ENCODE measurements around the gene GMPPB. TPM values are rescaled to one million over a fixed set of nuclear protein-coding genes. Genes with fewer than 3 reads are reported as not detected.
A peak's percentile ranks its signal among the peaks of the same experiment; 100 is the strongest.

Gene GMPPB
- total RNA-seq, 2 experiments from 2014 or later: 43.0 to 43.6 TPM

DNA sequence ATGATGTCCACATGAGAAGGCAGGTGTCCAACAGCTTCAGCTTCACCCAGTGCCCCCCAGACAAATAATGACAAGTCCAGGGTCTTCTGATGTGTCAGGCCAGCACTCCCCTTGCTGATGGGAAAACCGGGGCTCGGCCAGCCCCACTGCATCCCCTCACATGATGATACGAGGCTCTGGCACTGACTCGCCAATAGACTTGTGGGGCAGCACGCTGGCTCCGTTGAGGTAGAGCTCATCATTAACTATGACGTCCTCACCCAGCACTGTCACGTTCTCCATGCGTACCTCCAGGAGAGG is 2.2 kb downstream of the GMPPB start:
- Mint-ChIP-seq H3K36me3 (peaks cover 22% of the 10 kb centered on the region), H3K9me3 (no peaks in the 10 kb centered on the region), H3K4me3 (no peak overlapping the region), H3K27ac (peak overlapping the region; percentile 59), H3K27me3 (peaks cover 2% of the 10 kb centered on the region), H3K4me1 (peaks cover 29% of the 10 kb centered on the region)
- DNase-seq: no peak

DNA sequence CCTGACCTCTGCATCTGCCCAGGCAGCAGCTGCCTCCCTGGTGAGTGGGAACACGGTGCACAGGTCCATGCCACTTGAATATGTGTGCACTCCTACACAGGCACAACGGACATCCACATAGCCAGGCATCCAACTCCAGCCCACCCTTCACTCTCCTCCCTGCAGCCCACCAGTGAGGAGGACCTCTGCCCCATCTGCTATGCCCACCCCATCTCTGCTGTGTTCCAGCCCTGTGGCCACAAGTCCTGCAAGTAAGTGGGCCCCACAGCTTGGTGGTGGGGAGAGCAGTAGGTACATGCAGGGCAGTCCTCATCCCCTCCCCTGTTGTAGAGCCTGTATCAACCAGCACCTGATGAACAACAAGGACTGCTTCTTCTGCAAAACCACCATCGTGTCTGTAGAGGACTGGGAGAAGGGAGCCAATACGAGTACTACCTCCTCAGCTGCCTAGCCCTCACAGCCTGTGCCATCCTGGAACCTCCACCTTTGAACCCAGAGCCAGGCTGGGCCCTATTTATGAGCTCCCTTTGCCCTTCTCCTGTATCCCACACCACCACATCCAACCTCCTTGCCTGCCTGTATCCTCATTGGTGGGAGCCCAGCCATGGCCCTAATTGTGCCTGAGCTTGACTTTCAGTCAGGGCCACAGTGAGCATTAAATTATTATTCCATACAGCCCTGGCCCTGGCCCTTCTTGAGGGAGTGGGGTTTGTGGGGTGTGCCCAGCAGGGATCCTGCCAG is 2.7 kb downstream of the GMPPB start:
- peaks cover 2% of the 10 kb centered on the region for H3K27me3 Mint-ChIP-seq
- no peak for DNase-seq
- no peak overlapping the region for H3K4me3 Mint-ChIP-seq
- H3K9me3 Mint-ChIP-seq: no peaks in the 10 kb centered on the region
- peak overlapping the region; percentile 59 for H3K27ac Mint-ChIP-seq
- peaks cover 29% of the 10 kb centered on the region for H3K4me1 Mint-ChIP-seq
- H3K36me3 Mint-ChIP-seq: peaks cover 22% of the 10 kb centered on the region

DNA sequence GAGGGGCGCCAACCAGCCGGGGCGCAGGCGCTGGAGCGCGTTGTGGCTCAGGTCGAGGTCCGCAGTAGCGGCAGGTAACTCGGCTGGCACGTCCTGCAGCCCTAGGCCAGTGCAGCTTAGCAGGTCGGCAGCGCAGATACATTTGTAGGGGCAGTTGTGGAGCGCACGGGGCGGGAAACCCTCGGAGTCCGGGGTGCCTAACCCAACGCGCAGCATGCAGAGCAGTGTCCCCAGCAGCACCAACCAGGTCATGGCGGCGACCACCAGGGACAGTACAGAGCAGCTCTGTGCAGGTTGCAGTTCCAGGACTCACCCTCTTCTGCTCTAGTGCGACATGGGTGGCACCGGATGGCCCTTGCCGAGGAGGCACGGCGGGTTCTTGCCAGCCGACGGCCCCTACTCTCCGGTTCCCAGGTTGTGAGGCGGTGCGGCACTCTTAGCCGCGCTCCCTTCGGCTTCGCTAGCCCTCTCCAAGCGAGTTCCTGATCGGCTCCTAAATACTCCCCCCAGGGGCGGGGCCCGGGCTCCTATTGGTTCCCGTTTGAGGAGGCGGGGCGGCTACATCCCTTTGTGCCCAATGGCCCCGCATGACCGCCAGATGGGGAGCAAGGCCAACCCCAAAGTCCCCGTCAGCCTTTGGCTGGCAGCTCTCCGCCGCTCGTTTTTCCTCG is 4.4 kb downstream of the GMPPB start, which contains the start of gene AMIGO3:
AMIGO3 (minus strand) TSS at position 471 of the 671 bp plus-strand sequence; CDS start at position 252, 219 bp downstream.
- H3K9me3 Mint-ChIP-seq: no peaks in the 10 kb centered on the region
- peaks cover 22% of the 10 kb centered on the region for H3K36me3 Mint-ChIP-seq
- H3K27me3 Mint-ChIP-seq: peaks cover 2% of the 10 kb centered on the region
- DNase-seq: peak; percentile 91
- H3K27ac Mint-ChIP-seq: peak within 1 kb of the TSS; percentile 66
- peaks cover 24% of the 10 kb centered on the region for H3K4me1 Mint-ChIP-seq
- peak within 1 kb of the TSS; percentile 77 for H3K4me3 Mint-ChIP-seq

DNA sequence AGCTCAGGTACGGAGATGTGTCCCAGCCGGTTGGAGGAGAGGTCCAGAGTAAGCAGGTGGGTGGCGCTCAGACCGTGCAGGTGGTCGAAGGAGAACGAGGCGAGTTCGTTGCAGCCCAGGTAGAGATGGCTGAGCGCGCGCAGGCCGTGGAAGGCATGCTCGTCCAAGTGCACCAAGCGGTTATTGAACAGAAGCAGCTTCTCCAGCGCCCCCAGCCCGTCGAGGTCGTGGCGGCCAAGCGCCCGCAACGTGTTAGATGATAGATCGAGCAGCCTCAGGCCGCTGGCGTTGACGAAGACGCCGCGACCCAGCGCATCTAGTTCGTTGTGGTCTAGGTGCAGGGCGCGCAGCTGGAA is 4.9 kb downstream of the GMPPB start:
- Mint-ChIP-seq H3K4me1 (peaks cover 23% of the 10 kb centered on the region), H3K36me3 (peaks cover 22% of the 10 kb centered on the region), H3K9me3 (no peaks in the 10 kb centered on the region), H3K27me3 (peaks cover 2% of the 10 kb centered on the region), H3K4me3 (peak overlapping the region; percentile 77), H3K27ac (peak overlapping the region; percentile 66)
- DNase-seq: no peak

DNA sequence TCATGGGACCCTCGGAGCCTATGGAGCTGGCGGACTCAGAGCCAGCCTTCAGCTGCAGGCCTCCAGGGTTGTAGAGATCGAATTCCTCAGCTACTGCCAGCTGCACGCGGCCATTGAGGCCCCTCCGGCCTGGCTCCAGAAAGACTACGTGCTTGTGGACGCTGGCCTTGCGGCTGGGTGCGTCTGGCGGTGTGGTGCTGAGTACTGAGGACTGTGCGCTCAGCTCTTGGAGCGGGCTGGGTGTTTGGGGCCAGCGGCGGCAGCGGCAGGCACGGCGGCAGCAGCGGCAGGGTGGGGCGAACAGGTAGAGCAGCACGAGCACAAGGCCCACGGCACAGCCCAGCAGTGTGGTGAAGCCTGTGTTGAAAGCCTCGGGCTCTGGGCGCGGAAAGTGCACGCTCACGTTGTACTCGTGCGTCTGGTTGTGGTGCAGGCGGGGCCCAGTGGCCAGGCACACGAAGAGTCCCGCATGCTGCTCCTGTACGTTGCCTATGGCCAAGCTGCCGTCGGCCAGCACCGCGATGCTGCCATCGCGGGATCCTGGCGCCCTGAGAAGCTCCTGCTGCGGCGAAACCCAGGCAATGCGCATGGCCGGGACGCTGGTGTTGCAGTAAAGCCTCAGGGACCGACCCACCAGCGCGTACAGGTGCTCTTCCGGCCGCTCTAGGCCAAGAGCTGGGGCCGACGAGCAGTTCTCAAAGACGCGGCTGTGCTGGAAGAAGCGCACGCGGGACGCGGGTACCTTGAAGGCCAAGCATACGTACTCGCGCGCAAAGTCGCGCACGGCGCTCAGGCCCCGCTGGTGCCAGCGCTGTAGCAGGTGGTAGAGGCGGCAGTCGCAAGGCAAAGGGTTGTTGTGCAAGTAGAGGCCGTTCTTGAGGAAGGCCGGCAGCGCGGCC is 5.5 kb downstream of the GMPPB start:
- H3K27ac Mint-ChIP-seq: peak overlapping the region; percentile 66
- DNase-seq: no peak
- no peaks in the 10 kb centered on the region for H3K9me3 Mint-ChIP-seq
- H3K36me3 Mint-ChIP-seq: peaks cover 20% of the 10 kb centered on the region
- H3K4me1 Mint-ChIP-seq: peaks cover 25% of the 10 kb centered on the region
- H3K4me3 Mint-ChIP-seq: peak overlapping the region; percentile 77
- peaks cover 2% of the 10 kb centered on the region for H3K27me3 Mint-ChIP-seq

DNA sequence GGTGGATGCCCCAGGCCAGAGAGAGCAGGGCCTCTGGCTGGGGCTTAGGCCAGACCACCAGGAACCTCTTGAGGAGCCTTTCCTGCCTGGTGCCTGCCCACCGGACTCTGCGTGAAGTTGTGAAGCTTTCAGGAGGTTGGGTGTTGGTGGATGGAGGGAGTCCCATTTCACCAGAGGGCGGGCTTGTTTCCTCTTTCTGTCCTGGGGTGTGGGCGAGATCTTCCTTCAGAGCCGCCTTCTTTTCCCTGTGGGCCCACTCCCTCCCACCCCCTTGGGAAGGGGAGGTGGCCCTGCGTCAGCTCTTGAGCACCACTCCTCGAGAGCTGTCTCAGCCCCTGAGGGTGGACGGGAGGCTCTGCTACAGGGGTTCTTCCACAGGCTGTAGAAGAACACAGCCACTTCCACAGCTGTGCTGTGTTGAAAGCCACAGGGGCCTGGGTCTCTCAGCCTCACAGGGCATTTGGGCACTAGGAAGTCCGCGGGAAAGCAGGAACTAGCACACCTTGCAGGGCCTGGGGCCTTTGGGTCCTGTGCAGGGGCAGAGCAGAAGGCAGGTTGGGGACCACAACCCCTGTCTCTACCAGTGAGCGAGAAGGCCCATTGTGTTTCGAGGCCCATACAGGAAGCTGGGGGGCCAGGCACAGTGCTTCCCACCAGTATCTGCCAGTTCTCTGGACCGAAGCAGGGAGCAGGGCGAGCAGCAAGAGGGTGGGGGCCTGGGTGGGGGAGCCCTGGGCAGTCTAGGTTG is 6.4 kb downstream of the GMPPB start:
- Mint-ChIP-seq H3K9me3 (no peaks in the 10 kb centered on the region), H3K4me3 (no peak overlapping the region), H3K4me1 (peaks cover 26% of the 10 kb centered on the region), H3K36me3 (peaks cover 14% of the 10 kb centered on the region), H3K27ac (no peak overlapping the region), H3K27me3 (peaks cover 2% of the 10 kb centered on the region)
- DNase-seq: no peak

DNA sequence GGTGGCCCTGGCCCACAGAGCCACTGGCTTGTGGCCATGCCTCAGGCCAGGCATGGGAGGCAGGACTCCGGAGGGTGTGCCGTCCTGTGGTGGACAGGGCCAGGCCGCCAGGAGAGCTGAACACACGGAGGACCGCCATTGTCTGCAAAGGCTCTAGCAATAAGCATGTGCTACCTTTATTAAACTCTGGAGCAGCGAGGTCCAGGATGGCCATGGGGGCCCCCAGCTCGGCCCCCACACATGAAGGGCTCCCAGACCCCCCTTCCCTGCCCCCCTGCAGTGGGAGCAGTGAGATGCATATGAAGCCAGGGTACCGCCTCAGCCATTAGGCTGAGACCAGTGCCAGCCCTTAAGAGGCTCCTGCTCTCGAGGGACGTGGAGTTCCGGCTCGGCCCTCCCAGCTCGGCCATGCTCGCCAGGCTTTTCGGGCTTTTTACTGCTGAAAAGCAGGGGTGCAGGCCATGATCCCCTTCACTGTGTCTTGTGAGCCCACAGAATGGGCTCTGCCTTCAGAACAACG is 7.0 kb downstream of the GMPPB start:
- Mint-ChIP-seq H3K4me1 (peaks cover 25% of the 10 kb centered on the region), H3K27ac (no peak overlapping the region), H3K27me3 (peaks cover 2% of the 10 kb centered on the region), H3K36me3 (peaks cover 14% of the 10 kb centered on the region), H3K9me3 (no peaks in the 10 kb centered on the region), H3K4me3 (no peak overlapping the region)
- DNase-seq: no peak

DNA sequence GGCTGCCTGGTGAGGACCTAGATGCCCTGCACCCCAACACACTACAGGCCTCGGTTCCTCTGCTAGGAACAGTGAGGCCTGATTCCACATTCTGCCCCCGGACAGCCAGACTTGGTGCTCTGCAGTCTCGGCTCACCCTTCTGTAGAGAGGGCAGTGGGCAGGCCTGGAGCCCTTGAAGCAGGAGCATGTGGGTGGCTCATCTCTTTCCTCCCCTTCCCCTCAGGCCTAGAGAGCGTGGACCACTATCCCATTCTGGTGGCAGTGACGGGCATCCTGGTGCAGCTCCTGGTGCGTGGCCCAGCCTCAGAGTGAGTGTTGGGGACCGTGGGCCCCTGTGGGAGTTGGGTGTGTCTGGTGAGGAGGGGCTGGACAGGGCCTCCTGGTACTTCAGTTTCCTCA is 7.6 kb downstream of the GMPPB start:
- Mint-ChIP-seq H3K4me1 (peaks cover 25% of the 10 kb centered on the region), H3K27ac (no peak overlapping the region), H3K27me3 (peaks cover 2% of the 10 kb centered on the region), H3K36me3 (peaks cover 12% of the 10 kb centered on the region), H3K9me3 (no peaks in the 10 kb centered on the region), H3K4me3 (no peak overlapping the region)
- no peak for DNase-seq

DNA sequence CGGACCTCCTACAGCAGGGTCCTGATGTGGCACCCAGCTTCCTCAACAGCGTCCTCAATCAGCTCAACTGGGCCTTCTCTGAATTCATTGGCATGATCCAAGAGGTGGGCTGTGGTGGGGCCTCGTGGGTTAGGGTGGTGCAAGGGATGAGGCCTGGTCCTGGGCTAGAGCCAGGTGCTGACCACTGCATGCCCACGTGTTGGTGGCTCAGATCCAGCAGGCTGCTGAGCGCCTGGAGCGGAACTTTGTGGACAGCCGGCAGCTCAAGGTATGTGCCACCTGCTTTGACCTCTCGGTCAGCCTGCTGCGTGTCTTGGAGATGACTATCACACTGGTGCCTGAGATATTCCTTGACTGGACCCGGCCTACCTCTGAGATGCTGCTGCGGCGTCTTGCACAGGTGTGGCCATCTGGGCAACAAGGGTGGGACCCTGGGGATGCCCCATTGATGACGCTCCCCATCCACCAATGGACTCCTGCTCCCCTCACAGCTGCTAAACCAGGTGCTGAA is 8.1 kb downstream of the GMPPB start:
- Mint-ChIP-seq H3K27ac (no peak overlapping the region), H3K36me3 (peaks cover 7% of the 10 kb centered on the region), H3K4me1 (peaks cover 25% of the 10 kb centered on the region), H3K4me3 (no peak overlapping the region), H3K27me3 (peaks cover 2% of the 10 kb centered on the region), H3K9me3 (no peaks in the 10 kb centered on the region)
- no peak for DNase-seq

DNA sequence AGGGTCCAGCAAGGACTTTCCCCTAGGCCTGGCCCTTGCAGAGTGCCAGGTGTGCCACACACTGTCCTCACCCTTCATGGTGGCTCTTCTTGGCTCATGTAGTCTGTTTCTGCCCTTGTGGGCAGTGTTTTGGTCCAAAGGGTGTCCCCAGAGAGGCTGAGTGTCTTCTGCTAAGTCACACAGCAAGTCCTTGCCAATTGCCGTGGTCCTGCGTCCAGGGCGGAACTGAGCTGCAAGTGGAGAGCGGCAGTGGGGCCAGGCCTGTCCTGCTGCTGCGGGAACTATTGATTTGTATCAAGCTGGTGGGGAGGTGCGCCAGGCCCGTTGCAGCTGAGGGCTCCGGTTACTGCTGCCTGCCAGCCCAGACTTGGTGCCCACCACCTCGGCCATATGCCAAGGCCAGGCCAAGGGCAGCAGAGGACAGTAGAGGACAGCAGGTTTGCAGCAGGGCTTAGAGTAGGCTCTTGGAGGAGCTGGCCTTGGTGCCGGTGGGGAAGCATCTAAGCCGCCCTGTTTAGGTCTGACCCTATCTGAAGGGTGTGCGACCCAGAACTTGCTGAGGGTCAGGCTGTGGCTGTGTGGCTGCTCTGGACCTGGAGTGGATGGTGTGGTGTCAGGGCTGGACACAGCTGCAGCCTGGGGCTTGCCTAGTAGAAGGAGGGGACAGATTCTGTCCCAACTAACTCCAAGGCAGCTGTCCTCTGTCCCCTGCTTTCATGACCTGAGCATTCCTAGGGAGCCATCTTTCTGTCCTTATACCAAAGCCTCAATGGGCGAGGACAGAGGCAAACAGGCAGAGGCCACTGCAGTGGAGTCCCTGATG is 8.8 kb downstream of the GMPPB start:
- peaks cover 2% of the 10 kb centered on the region for H3K27me3 Mint-ChIP-seq
- H3K27ac Mint-ChIP-seq: no peak overlapping the region
- H3K9me3 Mint-ChIP-seq: no peaks in the 10 kb centered on the region
- H3K4me3 Mint-ChIP-seq: no peak overlapping the region
- no peak for DNase-seq
- peaks cover 25% of the 10 kb centered on the region for H3K4me1 Mint-ChIP-seq
- peaks cover 5% of the 10 kb centered on the region for H3K36me3 Mint-ChIP-seq

DNA sequence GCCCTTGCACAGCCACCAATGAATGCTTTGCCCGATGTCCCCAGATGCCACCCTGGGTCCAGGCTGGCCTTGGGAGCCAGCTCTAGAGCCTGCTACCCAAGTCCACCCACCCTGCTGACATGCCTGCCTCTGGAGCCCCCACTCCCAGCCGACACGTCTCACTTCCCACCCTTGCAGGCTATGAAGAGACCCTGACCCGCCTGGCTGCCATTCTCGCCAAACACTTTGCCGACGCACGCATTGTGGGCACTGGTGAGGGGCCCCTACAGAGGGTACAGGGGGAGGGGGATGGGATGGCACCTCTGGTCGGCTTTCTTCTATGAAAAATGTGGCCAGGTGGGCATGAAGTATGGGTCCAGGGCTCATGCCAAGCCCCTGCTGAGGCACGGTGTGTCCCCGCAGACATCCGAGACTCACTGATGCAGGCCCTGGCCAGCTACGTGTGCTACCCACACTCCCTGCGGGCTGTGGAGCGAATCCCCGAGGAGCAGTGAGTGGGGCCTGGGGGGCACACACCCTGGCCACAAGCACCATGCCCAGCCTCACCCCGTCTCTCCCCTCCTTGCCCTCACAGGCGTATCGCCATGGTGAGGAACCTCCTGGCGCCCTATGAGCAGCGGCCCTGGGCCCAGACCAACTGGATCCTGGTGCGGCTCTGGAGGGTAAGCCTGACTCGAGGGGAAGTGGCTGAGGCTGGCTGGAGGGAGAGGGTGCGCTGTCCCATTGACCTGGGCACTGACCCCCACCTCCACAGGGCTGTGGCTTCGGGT is 10.2 kb downstream of the GMPPB start:
- no peak for DNase-seq
- H3K4me3 Mint-ChIP-seq: no peak overlapping the region
- peaks cover 12% of the 10 kb centered on the region for H3K4me1 Mint-ChIP-seq
- no peaks in the 10 kb centered on the region for H3K9me3 Mint-ChIP-seq
- H3K27ac Mint-ChIP-seq: no peak overlapping the region
- peaks cover 1% of the 10 kb centered on the region for H3K36me3 Mint-ChIP-seq
- no peaks in the 10 kb centered on the region for H3K27me3 Mint-ChIP-seq

DNA sequence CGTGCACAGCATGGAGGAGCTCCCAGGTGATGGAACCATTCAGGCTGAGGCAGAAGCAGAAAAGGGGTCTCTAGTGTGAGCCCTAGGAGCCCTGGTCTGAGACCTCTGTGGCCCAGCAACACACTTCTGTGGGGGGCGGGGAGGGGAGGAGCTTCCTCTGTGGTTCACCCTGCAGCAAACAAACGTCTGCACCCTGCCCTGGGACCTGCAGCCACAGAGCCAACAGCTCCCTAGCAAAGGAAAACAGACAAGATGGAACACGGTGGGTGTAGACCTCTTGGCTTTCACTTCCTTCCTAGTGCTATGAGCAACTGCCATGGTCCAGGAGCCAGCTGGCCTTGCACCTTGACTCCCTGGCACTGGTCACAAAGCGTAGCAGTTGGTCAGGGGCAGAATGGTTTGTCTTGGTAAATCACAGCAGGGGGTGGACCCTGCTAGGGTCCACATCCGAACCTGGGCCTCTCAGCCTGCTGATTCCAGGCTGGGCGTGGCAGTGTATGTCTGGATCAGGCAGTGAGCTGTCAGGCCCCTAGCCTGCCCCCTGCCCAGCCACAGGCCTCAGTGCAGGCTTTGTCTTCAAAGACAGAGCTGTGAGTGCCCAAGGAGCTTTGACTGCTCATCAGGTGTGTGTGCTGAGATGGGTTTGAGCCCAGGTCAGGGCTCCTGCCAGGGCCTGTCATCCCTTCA is 11.0 kb downstream of the GMPPB start:
- no peak overlapping the region for H3K27ac Mint-ChIP-seq
- no peak for DNase-seq
- H3K4me1 Mint-ChIP-seq: peaks cover 11% of the 10 kb centered on the region
- no peaks in the 10 kb centered on the region for H3K36me3 Mint-ChIP-seq
- no peaks in the 10 kb centered on the region for H3K27me3 Mint-ChIP-seq
- no peak overlapping the region for H3K4me3 Mint-ChIP-seq
- no peaks in the 10 kb centered on the region for H3K9me3 Mint-ChIP-seq

DNA sequence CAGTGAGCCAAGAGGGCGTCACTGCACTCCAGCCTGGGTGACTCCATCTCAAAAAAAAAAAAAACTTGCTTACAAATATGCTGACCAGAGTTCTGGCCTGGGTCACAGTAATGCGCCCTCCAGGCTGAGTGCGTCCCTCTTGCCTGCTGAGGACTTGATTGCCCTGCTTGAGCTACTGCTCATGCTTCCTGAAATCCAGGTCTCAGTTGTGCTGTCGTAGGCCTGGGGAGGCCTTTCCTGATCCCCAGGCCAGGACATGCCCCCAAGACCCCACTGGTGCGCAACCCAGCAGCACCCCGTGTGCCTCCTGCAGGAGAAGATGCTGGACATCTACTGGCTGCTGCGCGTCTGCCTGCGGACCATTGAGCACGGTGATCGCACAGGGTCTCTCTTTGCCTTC is 11.6 kb downstream of the GMPPB start:
- H3K4me3 Mint-ChIP-seq: no peak overlapping the region
- no peak overlapping the region for H3K27ac Mint-ChIP-seq
- H3K36me3 Mint-ChIP-seq: no peaks in the 10 kb centered on the region
- no peaks in the 10 kb centered on the region for H3K9me3 Mint-ChIP-seq
- H3K4me1 Mint-ChIP-seq: peaks cover 11% of the 10 kb centered on the region
- H3K27me3 Mint-ChIP-seq: no peaks in the 10 kb centered on the region
- no peak for DNase-seq

All from activated naive CD8-positive, alpha-beta T cell treated with anti-CD3 and anti-CD28 coated beads for 36 hours (primary cell).